ENCODE data around the gene ABCA4.

ABCA4 gene

DNA sequence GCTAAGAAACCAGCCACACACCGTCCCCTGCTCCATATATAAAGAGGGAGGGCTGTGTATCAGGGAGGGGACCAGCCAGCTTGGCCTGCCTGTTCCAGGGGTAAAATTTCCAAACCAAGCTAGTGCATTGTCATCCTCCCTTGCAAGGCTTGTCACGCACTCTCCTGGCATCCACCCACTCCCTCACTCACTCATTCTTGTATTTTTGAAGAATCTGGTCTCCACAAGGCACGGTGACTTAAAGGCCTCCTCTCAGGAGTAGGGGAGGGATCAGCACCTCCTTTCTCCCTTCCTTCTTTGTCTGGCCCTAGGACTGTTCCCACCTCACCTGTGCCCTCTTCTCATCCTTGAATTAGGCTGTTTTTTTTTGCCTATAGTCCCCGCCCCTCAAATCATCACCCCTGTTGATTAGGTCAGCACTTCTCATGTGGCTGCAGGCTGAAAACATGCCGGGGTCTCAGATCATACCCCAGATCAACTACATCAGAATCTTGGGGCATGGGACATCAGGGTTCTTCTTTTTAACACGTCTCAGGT, 5.0 kb downstream of the ABCA4 start:
- TF ChIP-seq, protein P1, sequence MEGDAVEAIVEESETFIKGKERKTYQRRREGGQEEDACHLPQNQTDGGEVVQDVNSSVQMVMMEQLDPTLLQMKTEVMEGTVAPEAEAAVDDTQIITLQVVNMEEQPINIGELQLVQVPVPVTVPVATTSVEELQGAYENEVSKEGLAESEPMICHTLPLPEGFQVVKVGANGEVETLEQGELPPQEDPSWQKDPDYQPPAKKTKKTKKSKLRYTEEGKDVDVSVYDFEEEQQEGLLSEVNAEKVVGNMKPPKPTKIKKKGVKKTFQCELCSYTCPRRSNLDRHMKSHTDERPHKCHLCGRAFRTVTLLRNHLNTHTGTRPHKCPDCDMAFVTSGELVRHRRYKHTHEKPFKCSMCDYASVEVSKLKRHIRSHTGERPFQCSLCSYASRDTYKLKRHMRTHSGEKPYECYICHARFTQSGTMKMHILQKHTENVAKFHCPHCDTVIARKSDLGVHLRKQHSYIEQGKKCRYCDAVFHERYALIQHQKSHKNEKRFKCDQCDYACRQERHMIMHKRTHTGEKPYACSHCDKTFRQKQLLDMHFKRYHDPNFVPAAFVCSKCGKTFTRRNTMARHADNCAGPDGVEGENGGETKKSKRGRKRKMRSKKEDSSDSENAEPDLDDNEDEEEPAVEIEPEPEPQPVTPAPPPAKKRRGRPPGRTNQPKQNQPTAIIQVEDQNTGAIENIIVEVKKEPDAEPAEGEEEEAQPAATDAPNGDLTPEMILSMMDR (IDR thresholded peaks at IDR 0.05; ENCODE audit: extremely low read depth, missing control alignments) = no peak
- no peak for DNase-seq (ENCODE audit: low spot score)

DNA sequence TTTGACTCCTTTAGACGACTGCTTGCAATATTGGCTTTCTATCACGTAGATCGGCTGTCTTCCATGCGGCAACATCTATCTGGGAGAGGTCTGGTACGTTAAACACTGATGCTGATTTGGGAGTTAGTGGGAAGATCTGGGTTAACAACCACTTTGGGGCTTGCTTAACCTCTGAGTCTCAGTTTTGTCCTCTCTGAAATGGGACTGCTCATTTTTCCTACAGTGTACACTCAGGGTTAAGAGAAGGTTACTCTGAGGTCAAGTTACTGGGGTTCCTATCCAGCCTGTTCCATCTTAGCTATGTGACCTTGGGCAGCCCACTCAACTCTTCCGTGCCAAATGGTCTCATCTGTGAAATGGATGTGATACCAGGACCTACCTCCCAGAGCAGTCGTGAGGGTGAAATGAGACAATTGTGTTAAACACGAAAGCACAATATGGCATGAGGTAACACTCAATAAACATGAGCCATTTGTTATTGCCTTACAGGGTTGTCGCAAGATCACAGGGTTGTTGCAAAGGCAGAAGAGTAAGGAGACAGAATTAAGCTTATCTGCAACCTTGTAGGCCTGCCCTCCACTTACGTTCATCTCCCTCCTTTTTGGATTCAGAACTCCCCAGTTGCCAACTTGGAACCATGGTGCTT, 5.6 kb downstream of the ABCA4 start:
- DNase-seq (ENCODE audit: low spot score) = no peak
- TF ChIP-seq, protein P1 (IDR thresholded peaks at IDR 0.05; ENCODE audit: extremely low read depth, missing control alignments) = no peak

DNA sequence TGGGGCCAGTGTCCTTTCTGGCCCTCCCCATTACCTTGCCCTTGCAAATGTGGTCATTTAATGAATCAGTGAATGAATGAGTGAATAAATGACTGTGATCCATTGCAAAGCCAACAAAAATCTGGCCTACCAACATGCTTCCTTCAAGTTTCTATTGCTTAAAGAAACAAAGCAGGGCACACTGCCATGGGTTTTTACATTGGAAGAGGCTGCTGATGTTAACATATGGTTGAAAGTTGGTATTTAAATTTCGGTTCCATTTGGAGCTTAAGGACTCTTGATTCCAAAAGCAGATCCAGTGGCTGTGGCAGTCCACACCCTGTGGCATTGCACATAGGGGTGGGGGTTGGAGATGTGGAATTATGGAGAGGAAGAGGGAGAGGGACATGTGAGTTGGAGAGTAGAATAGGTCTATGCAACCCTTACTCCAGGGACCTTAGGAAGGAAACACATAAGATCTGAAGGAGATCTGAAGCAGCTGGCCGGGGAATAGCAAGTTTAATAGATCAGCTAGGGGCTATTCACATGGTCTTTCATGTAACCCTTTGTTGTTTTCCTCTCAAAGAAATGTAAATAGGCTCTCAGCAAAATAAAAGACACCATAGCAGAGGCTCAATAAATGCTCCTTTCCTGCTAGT, 7.2 kb downstream of the ABCA4 start:
- TF ChIP-seq, protein P1 (IDR thresholded peaks at IDR 0.05; ENCODE audit: extremely low read depth, missing control alignments) = no peak
- DNase-seq (ENCODE audit: low spot score) = no peak

DNA sequence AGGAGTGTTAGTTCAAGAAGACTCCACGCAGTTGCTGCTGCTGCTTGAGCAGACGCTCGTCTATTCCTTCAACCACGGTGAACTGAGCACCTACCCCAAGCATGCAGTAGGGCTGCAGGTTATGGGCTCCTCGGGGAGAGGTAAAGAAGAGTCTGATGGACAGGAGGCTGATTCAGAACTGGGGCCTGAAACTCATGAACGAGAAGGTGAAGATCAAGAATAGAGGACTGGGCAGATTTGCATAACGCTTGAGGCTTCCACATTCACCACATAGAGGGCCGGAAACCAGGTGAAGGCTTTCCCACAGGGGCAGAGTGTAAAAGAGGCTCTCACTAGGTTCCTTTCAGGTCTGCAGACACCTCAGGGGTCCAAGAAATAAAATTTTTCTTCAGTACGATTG, 9.1 kb downstream of the ABCA4 start:
- no peak for DNase-seq (ENCODE audit: low spot score)
- TF ChIP-seq, protein P1 (IDR thresholded peaks at IDR 0.05; ENCODE audit: extremely low read depth, missing control alignments) = no peak

DNA sequence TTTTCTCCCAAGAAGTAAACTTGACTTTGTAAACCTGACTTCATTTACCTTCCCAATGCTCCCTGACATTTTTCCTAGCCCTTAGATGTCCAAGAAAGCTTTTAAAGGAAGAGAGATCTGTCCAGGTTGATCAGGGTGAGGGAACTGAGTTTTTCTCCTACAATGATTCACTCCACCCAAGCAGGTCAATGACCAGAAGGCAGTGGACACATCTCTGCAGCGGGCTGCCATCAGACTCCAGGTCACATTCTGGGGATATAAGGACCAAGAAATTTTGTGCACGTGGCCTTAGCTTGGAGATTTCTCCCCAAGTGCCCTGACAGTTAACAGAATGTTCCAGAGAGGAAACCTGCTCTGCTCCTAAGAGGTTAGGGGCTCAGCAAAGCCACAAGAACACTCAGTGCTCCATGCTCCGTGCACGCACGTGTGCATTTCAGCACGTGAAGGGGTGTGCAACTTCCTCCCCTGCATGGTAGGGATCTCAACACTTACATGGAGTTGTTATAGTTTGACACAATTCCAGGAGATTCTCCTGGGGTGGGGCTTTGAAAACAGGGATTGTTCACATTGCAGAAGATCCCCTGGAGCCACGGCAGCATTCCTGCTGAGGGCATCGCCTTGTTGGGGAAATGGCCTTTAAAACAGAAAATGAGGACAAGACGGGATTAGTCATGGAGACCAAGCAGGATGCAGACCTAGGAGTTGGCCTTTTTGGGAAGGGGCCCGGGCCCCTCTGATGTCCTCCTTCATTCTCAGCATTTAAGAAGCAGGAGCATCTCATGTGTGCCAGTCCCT, 9.8 kb downstream of the ABCA4 start:
- DNase-seq (ENCODE audit: low spot score) = no peak
- TF ChIP-seq, protein P1 (IDR thresholded peaks at IDR 0.05; ENCODE audit: extremely low read depth, missing control alignments) = no peak

DNA sequence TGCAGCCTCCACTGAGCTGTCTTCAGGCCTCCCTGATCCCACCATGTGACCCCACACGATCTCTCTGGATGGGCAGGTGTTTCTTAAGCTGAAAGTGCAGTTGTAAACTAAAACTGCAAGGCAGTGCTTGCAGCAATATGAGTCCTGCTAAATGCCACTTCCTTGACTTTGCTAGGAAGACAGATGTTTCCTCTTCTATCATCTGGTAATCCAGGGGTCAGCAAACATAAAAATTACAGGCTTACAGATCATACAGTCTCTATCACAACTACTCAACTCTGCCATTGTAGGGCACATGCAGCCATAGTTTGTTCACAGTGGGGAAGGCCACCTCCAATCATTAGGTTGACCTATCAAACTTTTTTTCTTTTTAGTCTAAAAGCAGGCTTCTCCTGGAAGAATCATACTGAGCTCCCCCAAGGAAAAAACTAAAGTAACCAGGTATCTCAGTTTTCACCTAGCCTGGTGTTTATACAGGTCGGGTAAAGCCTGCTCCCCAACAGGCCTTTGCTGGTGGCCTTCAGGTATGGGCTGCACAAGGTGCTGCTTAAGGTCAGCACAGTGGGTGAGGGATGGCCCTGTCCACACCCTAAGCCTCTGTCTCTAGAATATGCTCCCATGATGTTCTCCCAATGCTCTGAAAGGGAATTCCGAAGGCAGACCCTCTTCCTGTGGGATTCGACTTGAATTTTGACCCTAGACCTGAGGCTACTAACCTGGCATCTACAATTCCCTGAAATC, 10.8 kb downstream of the ABCA4 start:
- DNase-seq (ENCODE audit: low spot score) = no peak
- TF ChIP-seq, protein P1 (IDR thresholded peaks at IDR 0.05; ENCODE audit: extremely low read depth, missing control alignments) = no peak

Measured in GM20000 (cell line).